Adipocyte (in vitro differentiated cells): ENCODE data around the gene GALE.
"Not testable (repeated sequence)": the region's sequence is repeated elsewhere in the genome, so short reads cannot be mapped to it uniquely, and the experiment has no call there.

ENCODE experiments used
- DNase-seq: peaks from one replicate; pipeline ENCODE4 v3.0.0-alpha.2; 2015; ENCODE audit warnings: low read depth
- H3K27me3 ChIP-seq: replicated peaks from 2 replicates; pipeline ENCODE4 v1.7.0; 2013; ENCODE audit warnings: mild to moderate bottlenecking, low read length, moderate library complexity; ENCODE audit not compliant: control insufficient read depth, insufficient read depth
- H3K36me3 ChIP-seq: 2 replicates; pipeline ENCODE4 v1.7.0; 2013; ENCODE audit warnings: low read length, mild to moderate bottlenecking, moderate library complexity; ENCODE audit not compliant: control insufficient read depth, insufficient read depth, severe bottlenecking
- H3K4me1 ChIP-seq: 2 replicates; pipeline ENCODE4 v1.7.0; 2013; ENCODE audit warnings: mild to moderate bottlenecking, low read length, moderate library complexity; ENCODE audit not compliant: control insufficient read depth, insufficient read depth
- H3K4me3 ChIP-seq: 2 replicates; pipeline ENCODE4 v1.7.0; 2013; ENCODE audit warnings: mild to moderate bottlenecking, low read length, moderate library complexity
- H3K9ac ChIP-seq: 2 replicates; pipeline ENCODE4 v1.7.0; 2013; ENCODE audit warnings: mild to moderate bottlenecking, low read length, moderate library complexity
- H3K9me3 ChIP-seq: 2 replicates; pipeline ENCODE4 v1.7.0; 2013; ENCODE audit warnings: mild to moderate bottlenecking, low read length, moderate library complexity; ENCODE audit not compliant: control insufficient read depth

The GALE gene

GRCh38 chr1:23806280-23806679, 5.7 kb upstream of the GALE start:
- H3K9me3 ChIP-seq: no peaks in the 10 kb centered on the region
- H3K4me1 ChIP-seq: peaks cover 8% of the 10 kb centered on the region
- H3K9ac ChIP-seq: no peak overlapping the region
- H3K4me3 ChIP-seq: no peak overlapping the region
- peaks cover 28% of the 10 kb centered on the region for H3K36me3 ChIP-seq
- DNase-seq: no peak
- no peaks in the 10 kb centered on the region for H3K27me3 ChIP-seq

- peaks cover 28% of the 10 kb centered on the region for H3K36me3 ChIP-seq
- no peak for DNase-seq
- peaks cover 11% of the 10 kb centered on the region for H3K4me1 ChIP-seq
- no peak overlapping the region for H3K4me3 ChIP-seq
- no peak overlapping the region for H3K9ac ChIP-seq
- no peaks in the 10 kb centered on the region for H3K9me3 ChIP-seq
- no peaks in the 10 kb centered on the region for H3K27me3 ChIP-seq
Measured at GRCh38 chr1:23805025-23805424, 4.5 kb upstream of the GALE start.

GRCh38 chr1:23804183-23804835, 3.8 kb upstream of the GALE start:
- no peaks in the 10 kb centered on the region for H3K9me3 ChIP-seq
- no peaks in the 10 kb centered on the region for H3K27me3 ChIP-seq
- no peak for DNase-seq
- H3K4me3 ChIP-seq: no peak overlapping the region
- H3K36me3 ChIP-seq: peaks cover 28% of the 10 kb centered on the region
- H3K9ac ChIP-seq: no peak overlapping the region
- H3K4me1 ChIP-seq: peaks cover 17% of the 10 kb centered on the region

- no peak for DNase-seq
Measured at GRCh38 chr1:23803674-23804073, 3.1 kb upstream of the GALE start.

GRCh38 chr1:23802809-23803342, 2.3 kb upstream of the GALE start:
- not testable (repeated sequence) for H3K9ac ChIP-seq, H3K9me3 ChIP-seq, DNase-seq, H3K27me3 ChIP-seq, H3K4me3 ChIP-seq
- Histone ChIP-seq H3K4me1 (peaks cover 19% of the 10 kb centered on the region), H3K36me3 (peaks cover 23% of the 10 kb centered on the region)

More at GRCh38 chr1:23803674-23804073, 3.1 kb upstream of the GALE start:
- Histone ChIP-seq H3K9ac (no peak overlapping the region), H3K27me3 (no peaks in the 10 kb centered on the region), H3K4me1 (peaks cover 19% of the 10 kb centered on the region), H3K9me3 (no peaks in the 10 kb centered on the region), H3K36me3 (peaks cover 28% of the 10 kb centered on the region), H3K4me3 (no peak overlapping the region)

- Histone ChIP-seq H3K4me3 (peak overlapping the region; percentile 95), H3K27me3 (no peaks in the 10 kb centered on the region), H3K36me3 (peaks cover 16% of the 10 kb centered on the region), H3K9ac (peak overlapping the region; percentile 90), H3K9me3 (no peaks in the 10 kb centered on the region), H3K4me1 (peaks cover 19% of the 10 kb centered on the region)
- no peak for DNase-seq
Measured at GRCh38 chr1:23801876-23802275, 1.3 kb upstream of the GALE start.

- Histone ChIP-seq H3K4me3 (peak overlapping the region; percentile 95), H3K9me3 (no peaks in the 10 kb centered on the region), H3K36me3 (peaks cover 11% of the 10 kb centered on the region), H3K27me3 (no peaks in the 10 kb centered on the region), H3K4me1 (peaks cover 19% of the 10 kb centered on the region), H3K9ac (peak overlapping the region; percentile 90)
- DNase-seq: peak; percentile 56
Measured at GRCh38 chr1:23801338-23801748, 789 bp upstream of the GALE start.

GRCh38 chr1:23799570-23800399, 769 bp downstream of the GALE start:
- H3K9ac ChIP-seq: peak overlapping the region; percentile 90
- peaks cover 20% of the 10 kb centered on the region for H3K36me3 ChIP-seq
- H3K4me3 ChIP-seq: peak overlapping the region; percentile 95
- no peaks in the 10 kb centered on the region for H3K27me3 ChIP-seq
- H3K4me1 ChIP-seq: peaks cover 19% of the 10 kb centered on the region
- no peaks in the 10 kb centered on the region for H3K9me3 ChIP-seq
- DNase-seq: peak; percentile 63

GRCh38 chr1:23799255-23799569, 1.3 kb downstream of the GALE start:
- H3K4me3 ChIP-seq: peak overlapping the region; percentile 95
- H3K9ac ChIP-seq: peak overlapping the region; percentile 90
- no peaks in the 10 kb centered on the region for H3K9me3 ChIP-seq
- H3K4me1 ChIP-seq: peaks cover 19% of the 10 kb centered on the region
- no peaks in the 10 kb centered on the region for H3K27me3 ChIP-seq
- H3K36me3 ChIP-seq: peaks cover 17% of the 10 kb centered on the region
- DNase-seq: no peak

- H3K36me3 ChIP-seq: peaks cover 12% of the 10 kb centered on the region
- no peak overlapping the region for H3K4me3 ChIP-seq
- DNase-seq: no peak
- no peak overlapping the region for H3K9ac ChIP-seq
- no peaks in the 10 kb centered on the region for H3K27me3 ChIP-seq
- no peaks in the 10 kb centered on the region for H3K9me3 ChIP-seq
- peaks cover 19% of the 10 kb centered on the region for H3K4me1 ChIP-seq
Measured at GRCh38 chr1:23798662-23799142, 1.9 kb downstream of the GALE start.
